SK-N-SH treated with all-trans-retinoic acid at 6 μM for 48 hours (cell line): ENCODE data around the gene ONECUT3.

Experiments
- ARNTL ChIP-seq: fragments of 450-650 bp; formaldehyde crosslinking; IDR thresholded peaks from 2 replicates; pipeline ENCODE4 v1.5.0; 2020; ENCODE audit warnings: low read depth, mild to moderate bottlenecking, moderate library complexity, borderline replicate concordance
- BACH2 ChIP-seq: fragments of 250-450 bp; sonication (Bioruptor Pico); IDR thresholded peaks from 2 replicates; pipeline ENCODE4 v1.9.0; 2021; ENCODE audit warnings: mild to moderate bottlenecking, borderline replicate concordance
- CREB5 ChIP-seq: fragments of 250-450 bp; sonication (Bioruptor Pico); IDR thresholded peaks from 2 replicates; pipeline ENCODE4 v1.5.1; 2020; ENCODE audit warnings: low read depth, mild to moderate bottlenecking, moderate library complexity
- ZC3H10 ChIP-seq: fragments of 250-450 bp; sonication (Bioruptor Pico); IDR thresholded peaks from 2 replicates; pipeline ENCODE4 v1.5.1; 2021; ENCODE audit warnings: mild to moderate bottlenecking, moderate library complexity

GRCh38 chr19:1785310-1785709 lies 32.0 kb downstream of the ONECUT3 start:
- TF ChIP-seq CREB5 (CRISPR knock-in tag) (no peak), ZC3H10 (CRISPR knock-in tag) (no peak), ARNTL (no peak), BACH2 (no peak)
